HepG2 (cell line): ENCODE data around the gene ZBTB46. TPM values are rescaled to one million over a fixed set of nuclear protein-coding genes. Genes with fewer than 3 reads are reported as not detected.
A peak's percentile ranks its signal among the peaks of the same experiment; 100 is the strongest.

Experiments used
- ATAC-seq: fragments of 200-7000 bp; cut with Tn5 transposase; 3 replicates; pipeline ENCODE4 v1.9.1; 2020; ENCODE audit warnings: mild to moderate bottlenecking, moderate library complexity
- BruUV-seq: library from RNA; stranded (reverse); fragments of 400-500 nt; replicated peaks from 2 replicates; lab custom pipeline; 2021; lab: Mats Ljungman, UMichigan
- CTCF ChIA-PET: fragments of 300-600 bp; formaldehyde crosslinking; extraction: SDS; loops from one replicate; lab custom pipeline; 2021; ENCODE audit warnings: low total read pairs, inconsistent platforms, low intra/inter-chr PET ratio; lab: Yijun Ruan, JAX
- POLR2A ChIA-PET: fragments of 350-600 bp; sonication (Branson Sonifier 250); formaldehyde crosslinking; loops from one replicate; lab custom pipeline; 2020; ENCODE audit warnings: antibody characterized with exemption, inconsistent platforms; lab: Yijun Ruan, JAX
- DNase-seq: peaks from one replicate; pipeline ENCODE4 v3.0.0-alpha.2; 2015; ENCODE audit warnings: low spot score
- FAIRE-seq: peaks from 3 replicates; lab custom pipeline; 2011; peaks lifted over from hg19 to GRCh38; lab: Jason Lieb, UNC
- H2AFZ ChIP-seq: one replicate; pipeline ENCODE4 v1.6.1; 2011; ENCODE audit warnings: low read length, inconsistent platforms
- H3K27ac ChIP-seq: fragments of 300-600 bp; 3 replicates; pipeline ENCODE4 v1.8.0; 2011; ENCODE audit warnings: mixed run types, mild to moderate bottlenecking, mixed read lengths, low read length, inconsistent platforms; ENCODE audit not compliant: insufficient read depth; ENCODE audit errors: extremely low read length
- H3K27me3 ChIP-seq, 2 experiments: fragments of 200-600 bp in 1 of 2; 2 replicates in 1 of 2; 3 replicates in 1 of 2; pipeline versions ENCODE4 v1.6.0 to v1.8.0; 2011; ENCODE audit warnings: low read length in 2 of 2, mild to moderate bottlenecking in 2 of 2, moderate library complexity in 2 of 2, inconsistent platforms in 1 of 2; ENCODE audit not compliant: insufficient read depth in 2 of 2, control insufficient read depth in 1 of 2
- H3K36me3 ChIP-seq, 2 experiments: fragments of 200-600 bp in 1 of 2; replicated peaks in 1 of 2; 2 replicates in 1 of 2; 3 replicates in 1 of 2; pipeline versions ENCODE4 v1.5.1 to v1.8.0; 2011; ENCODE audit warnings: low read length in 2 of 2, inconsistent platforms in 1 of 2; ENCODE audit not compliant: insufficient read depth in 2 of 2, control insufficient read depth in 1 of 2
- H3K4me1 ChIP-seq: 2 replicates; pipeline ENCODE4 v1.5.1; 2012; ENCODE audit warnings: low read length, inconsistent platforms; ENCODE audit not compliant: insufficient read depth
- H3K4me2 ChIP-seq: 2 replicates; pipeline ENCODE4 v1.6.0; 2011; ENCODE audit warnings: low read depth, low read length, inconsistent platforms
- H3K4me3 ChIP-seq, 3 experiments: fragments of 200-600 bp in 1 of 3; sonication (generic), shearing (Covaris generic) in 1 of 3; replicated peaks in 1 of 3; 2 replicates each; pipeline ENCODE4 v1.5.1; 2011 to 2016; ENCODE audit warnings: low read length in 3 of 3, inconsistent platforms in 2 of 3, low read depth in 2 of 3, mild to moderate bottlenecking in 2 of 3, control low read depth in 1 of 3, mixed read lengths in 1 of 3; ENCODE audit not compliant: insufficient read depth in 1 of 3
- H3K79me2 ChIP-seq: one replicate; pipeline ENCODE4 v1.6.1; 2011; ENCODE audit warnings: low read length, inconsistent platforms; ENCODE audit not compliant: insufficient read depth
- H3K9ac ChIP-seq: 2 replicates; pipeline ENCODE4 v1.6.0; 2011; ENCODE audit warnings: mild to moderate bottlenecking, low read depth, low read length, inconsistent platforms; ENCODE audit not compliant: insufficient read depth
- H3K9me3 ChIP-seq: 2 replicates; pipeline ENCODE4 v1.5.1; 2012; ENCODE audit warnings: mild to moderate bottlenecking, low read length
- H4K20me1 ChIP-seq: 2 replicates; pipeline ENCODE4 v1.6.0; 2011; ENCODE audit warnings: inconsistent platforms, mild to moderate bottlenecking, low read length, moderate library complexity; ENCODE audit not compliant: insufficient read depth
- AGO1 ChIP-seq: fragments of 200-400 bp; formaldehyde crosslinking; IDR thresholded peaks from 2 replicates; pipeline ENCODE4 v1.6.1; 2017; ENCODE audit warnings: mild to moderate bottlenecking, low read depth, low read length, moderate library complexity; ENCODE audit not compliant: poor library complexity, severe bottlenecking
- AGO2 ChIP-seq: fragments of 200-400 bp; formaldehyde crosslinking; optimal IDR thresholded peaks from 2 replicates; pipeline ENCODE3; 2017; ENCODE audit warnings: mild to moderate bottlenecking, low read depth, low read length, moderate library complexity
- ATF7-NPFF ChIP-seq: sonication (generic); formaldehyde crosslinking; IDR thresholded peaks from 2 replicates; pipeline ENCODE4 v1.8.1; 2023; ENCODE audit warnings: mild to moderate bottlenecking, low read depth, missing genetic modification reagents, moderate library complexity
- ERF ChIP-seq: IDR thresholded peaks from 2 replicates; pipeline ENCODE4 v1.6.1; 2018; ENCODE audit warnings: missing biosample characterization, missing genetic modification reagents
- HNRNPLL ChIP-seq: fragments of 200-400 bp; formaldehyde crosslinking; IDR thresholded peaks from 2 replicates; pipeline ENCODE4 v1.6.1; 2017; ENCODE audit warnings: mild to moderate bottlenecking, low read depth, low read length; ENCODE audit not compliant: poor library complexity, severe bottlenecking
- IRX3 ChIP-seq: sonication (generic); formaldehyde crosslinking; IDR thresholded peaks from 2 replicates; pipeline ENCODE4 v1.8.1; 2023; ENCODE audit warnings: mild to moderate bottlenecking, low read depth, missing genetic modification reagents, borderline replicate concordance
- LRRFIP1 ChIP-seq: sonication (generic); formaldehyde crosslinking; conservative IDR thresholded peaks from 2 replicates; pipeline ENCODE4 v1.4.0; 2020; ENCODE audit warnings: missing genetic modification reagents
- POLR2G ChIP-seq: fragments of 200-400 bp; formaldehyde crosslinking; IDR thresholded peaks from 2 replicates; pipeline ENCODE4 v1.6.1; 2018; ENCODE audit warnings: mild to moderate bottlenecking, low read depth, low read length, moderate library complexity
- ZNF253 ChIP-seq: sonication (generic); formaldehyde crosslinking; IDR thresholded peaks from 2 replicates; pipeline ENCODE4 v1.8.0; 2022; ENCODE audit warnings: mild to moderate bottlenecking, missing genetic modification reagents, borderline replicate concordance
- ZNF737 ChIP-seq: sonication (generic); formaldehyde crosslinking; IDR thresholded peaks from 2 replicates; pipeline ENCODE4 v1.5.0; 2020; ENCODE audit warnings: missing genetic modification reagents, mild to moderate bottlenecking, borderline replicate concordance
- whole genome bisulfite sequencing: methylation state at CpG from one replicate; pipeline ENCODE4 v1.1.6; 2017; ENCODE audit warnings: low lambda C conversion rate; 5-methylcytosine and 5-hydroxymethylcytosine counted together
- in situ Hi-C: cut with HindIII; loops from 2 replicates; pipeline ENCODE4 v1.10.0; 2017; ENCODE audit warnings: low pct_unique_long_range_greater_than_20kb; ENCODE audit not compliant: extremely low pct_ligation_motif_present
- intact Hi-C: fragments of 100-400 bp; cut with micrococcal nuclease; formaldehyde crosslinking; loops from one replicate; pipeline ENCODE4 v1.10.0; 2022; ENCODE audit not compliant: unreplicated experiment
- polyA plus RNA-seq, 8 experiments: library from polyadenylated mRNA; depleted of rRNA in 3 of 8; stranded (reverse) in 7 of 8; unstranded in 1 of 8; fragments of >200 nt; fragmentation: Illumina TruSeq in 4 of 8; extraction: Trizol in 4 of 8; gene quantifications; 2 replicates each; pipeline versions ENCODE4 v1.2.1 to v1.2.3, GENCODE V29; 2011 to 2016; ENCODE audit warnings: low read depth in 4 of 8, missing spikeins in 1 of 8, mixed read lengths in 1 of 8; ENCODE audit not compliant: insufficient read depth in 1 of 8
- total RNA-seq, 5 experiments: library from RNA; depleted of rRNA; stranded (reverse); fragments of >200 nt; fragmentation: Illumina TruSeq; extraction: Trizol; gene quantifications; 2 replicates each; pipeline ENCODE4 v1.2.3, GENCODE V29; 2016; ENCODE audit warnings: low read depth in 1 of 5

ZBTB46 gene
- total and polyA plus RNA-seq, 2 of the 13 experiments (the other 11 are each of a cell fraction or from before 2014, with no cell fraction given): 1.6 to 13.5 TPM

- in situ Hi-C loops: no loop called here
- Histone ChIP-seq H3K4me1 (peaks cover 46% of the 10 kb centered on the region), H3K4me3 (no peak overlapping the region), H3K36me3 (peaks cover 30 to 47% of the 10 kb centered on the region in 2 experiments), H3K9ac (no peak overlapping the region), H3K79me2 (peaks cover 33% of the 10 kb centered on the region), H3K4me2 (no peak overlapping the region), H3K9me3 (no peaks in the 10 kb centered on the region), H4K20me1 (no peaks in the 10 kb centered on the region), H2AFZ (no peak overlapping the region), H3K27ac (peak overlapping the region; percentile 93), H3K27me3 (no peaks in the 10 kb centered on the region)
- no peak for FAIRE-seq
- POLR2A ChIA-PET: interaction anchor here (2.7 to 7.3 kb wide), 2 partner anchors 11 to 26 kb away, joined by 9 to 190 read pairs; partner anchors contain the start of genes ARFRP1 and ZGPAT
- BruUV-seq: no TSS peak
- TF ChIP-seq LRRFIP1 (CRISPR knock-in tag) (no peak), ZNF737 (CRISPR knock-in tag) (0 out of 2 replicates have a peak, but pooled peaks have one; percentile 14), AGO2 (peak; percentile 98), AGO1 (peak; percentile 86), ZNF253 (CRISPR knock-in tag) (0 out of 2 replicates have a peak, but pooled peaks have one; percentile 41), ATF7-NPFF (CRISPR knock-in tag) (0 out of 2 replicates have a peak, but pooled peaks have one; percentile 10), ERF (CRISPR knock-in tag) (no peak), POLR2G (peak; percentile 42), IRX3 (0 out of 2 replicates have a peak, but pooled peaks have one; percentile 50), HNRNPLL (peak; percentile 1)
- intact Hi-C loops: no loop called here
- WGBS: 93% methylated on average over 18 of the region's 18 CpGs
- ATAC-seq: no peak
- CTCF ChIA-PET: no interaction called here
- no peak for DNase-seq
These were observed 97.4 kb downstream of the ZBTB46 start for GRCh38 chr20:63733579-63734081.
